NCI-H2196 (cell line): ENCODE data around the gene PLA2G4E.
A peak's percentile ranks its signal among the peaks of the same experiment; 100 is the strongest.

ENCODE experiments used
- DNase-seq: peaks from one replicate; lab custom pipeline; 2025; ENCODE audit not compliant: unreplicated experiment; lab: John Stamatoyannopoulos, UW

The PLA2G4E gene

GRCh38 chr15:41993472-41994170 is 27.2 kb downstream of the PLA2G4E start:
- no peak for DNase-seq

- DNase-seq, result no peak
Measured at GRCh38 chr15:41992803-41993190, 28.0 kb downstream of the PLA2G4E start.

GRCh38 chr15:41992151-41992802 is 28.6 kb downstream of the PLA2G4E start:
- no peak for DNase-seq

GRCh38 chr15:41990691-41991090 is 30.2 kb downstream of the PLA2G4E start:
- no peak for DNase-seq

GRCh38 chr15:41990243-41990605 is 30.6 kb downstream of the PLA2G4E start:
- no peak for DNase-seq

GRCh38 chr15:41989573-41990242 is 31.1 kb downstream of the PLA2G4E start:
- DNase-seq, result peak; percentile 58

GRCh38 chr15:41988896-41989572 is 31.8 kb downstream of the PLA2G4E start:
- no peak for DNase-seq

- no peak for DNase-seq
Measured at GRCh38 chr15:41987925-41988275, 32.9 kb downstream of the PLA2G4E start.

- no peak for DNase-seq
Measured at GRCh38 chr15:41987246-41987924, 33.5 kb downstream of the PLA2G4E start.

- no peak for DNase-seq
Measured at GRCh38 chr15:41985236-41986160, 35.3 kb downstream of the PLA2G4E start.

- no peak for DNase-seq
Measured at GRCh38 chr15:41984622-41985021, 36.2 kb downstream of the PLA2G4E start.

GRCh38 chr15:41983621-41984571 is 36.9 kb downstream of the PLA2G4E start:
- no peak for DNase-seq

GRCh38 chr15:41983221-41983620 is 37.6 kb downstream of the PLA2G4E start:
- DNase-seq, result no peak

- no peak for DNase-seq
Measured at GRCh38 chr15:41982133-41982930, 38.5 kb downstream of the PLA2G4E start.

- DNase-seq, result no peak
Measured at GRCh38 chr15:41981371-41982132, 39.3 kb downstream of the PLA2G4E start.

GRCh38 chr15:41980654-41981323 is 40.1 kb downstream of the PLA2G4E start:
- no peak for DNase-seq
